SU-DHL-6 (cell line): Measurements from ENCODE around the gene SPIRE2.

ENCODE experiments used
- EZH2phosphoT487 ChIP-seq: fragments of 200-600 bp; sonication (generic), shearing (Covaris generic); conservative IDR thresholded peaks from 2 replicates; pipeline ENCODE4 v1.6.1; 2018; ENCODE audit warnings: mild to moderate bottlenecking, antibody characterized with exemption, low read length, moderate library complexity, mixed read lengths
- TF ChIP-seq, protein P1 (sequence below): fragments of 200-600 bp; sonication (generic); IDR thresholded peaks from one replicate; pipeline ENCODE4 v1.5.1; 2017; ENCODE audit warnings: antibody characterized with exemption, mild to moderate bottlenecking, low read length, moderate library complexity; ENCODE audit not compliant: insufficient read depth, poor library complexity, severe bottlenecking

DNA sequence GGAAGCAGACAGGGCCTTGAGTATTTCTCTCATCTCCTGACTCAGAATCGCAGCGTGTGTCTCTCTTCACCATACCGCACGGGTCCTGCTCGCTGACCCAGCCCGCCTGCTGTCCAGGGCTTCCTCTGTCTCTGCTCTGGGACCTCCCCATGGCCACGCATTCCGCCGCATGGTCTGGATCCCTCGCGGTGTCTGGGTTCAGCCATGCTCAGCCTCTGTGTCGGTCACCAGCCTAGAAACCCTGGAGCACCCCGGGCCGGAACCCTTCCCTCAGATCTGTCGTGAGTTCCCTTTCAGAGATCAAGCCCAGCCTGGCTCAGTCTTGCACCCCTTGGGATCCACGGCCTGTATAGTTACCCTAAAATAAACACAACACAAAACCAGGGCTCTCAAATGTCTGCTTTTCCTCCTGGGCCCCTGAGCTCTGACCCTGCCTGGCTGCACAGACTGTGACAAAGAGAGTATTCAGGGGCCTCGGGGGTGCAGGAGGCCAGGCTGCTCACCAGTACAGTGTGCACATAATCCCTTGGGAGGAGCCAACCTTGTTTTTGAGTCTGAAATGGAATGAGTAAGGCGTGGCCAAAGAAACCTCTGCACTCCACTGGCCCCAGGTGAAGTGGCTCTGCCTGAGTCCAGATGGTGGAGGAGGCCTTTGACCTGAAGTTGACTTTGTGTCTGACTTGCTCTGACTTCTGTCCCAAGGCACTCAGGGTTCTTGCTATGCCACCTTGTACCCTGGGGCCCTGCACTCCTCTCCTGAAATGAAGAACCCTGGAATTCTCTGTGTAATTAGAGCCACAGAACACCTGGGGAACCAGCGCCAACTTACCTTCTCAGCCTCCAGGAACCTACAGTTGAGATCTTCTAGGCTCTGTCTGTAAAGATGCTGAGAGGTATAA is 5.8 kb upstream of the SPIRE2 start:
- no peak for TF ChIP-seq EZH2phosphoT487
- TF ChIP-seq, protein P1, sequence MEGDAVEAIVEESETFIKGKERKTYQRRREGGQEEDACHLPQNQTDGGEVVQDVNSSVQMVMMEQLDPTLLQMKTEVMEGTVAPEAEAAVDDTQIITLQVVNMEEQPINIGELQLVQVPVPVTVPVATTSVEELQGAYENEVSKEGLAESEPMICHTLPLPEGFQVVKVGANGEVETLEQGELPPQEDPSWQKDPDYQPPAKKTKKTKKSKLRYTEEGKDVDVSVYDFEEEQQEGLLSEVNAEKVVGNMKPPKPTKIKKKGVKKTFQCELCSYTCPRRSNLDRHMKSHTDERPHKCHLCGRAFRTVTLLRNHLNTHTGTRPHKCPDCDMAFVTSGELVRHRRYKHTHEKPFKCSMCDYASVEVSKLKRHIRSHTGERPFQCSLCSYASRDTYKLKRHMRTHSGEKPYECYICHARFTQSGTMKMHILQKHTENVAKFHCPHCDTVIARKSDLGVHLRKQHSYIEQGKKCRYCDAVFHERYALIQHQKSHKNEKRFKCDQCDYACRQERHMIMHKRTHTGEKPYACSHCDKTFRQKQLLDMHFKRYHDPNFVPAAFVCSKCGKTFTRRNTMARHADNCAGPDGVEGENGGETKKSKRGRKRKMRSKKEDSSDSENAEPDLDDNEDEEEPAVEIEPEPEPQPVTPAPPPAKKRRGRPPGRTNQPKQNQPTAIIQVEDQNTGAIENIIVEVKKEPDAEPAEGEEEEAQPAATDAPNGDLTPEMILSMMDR: no peak
